Measurements from ENCODE around the gene MRPS14.

Gene MRPS14

DNA sequence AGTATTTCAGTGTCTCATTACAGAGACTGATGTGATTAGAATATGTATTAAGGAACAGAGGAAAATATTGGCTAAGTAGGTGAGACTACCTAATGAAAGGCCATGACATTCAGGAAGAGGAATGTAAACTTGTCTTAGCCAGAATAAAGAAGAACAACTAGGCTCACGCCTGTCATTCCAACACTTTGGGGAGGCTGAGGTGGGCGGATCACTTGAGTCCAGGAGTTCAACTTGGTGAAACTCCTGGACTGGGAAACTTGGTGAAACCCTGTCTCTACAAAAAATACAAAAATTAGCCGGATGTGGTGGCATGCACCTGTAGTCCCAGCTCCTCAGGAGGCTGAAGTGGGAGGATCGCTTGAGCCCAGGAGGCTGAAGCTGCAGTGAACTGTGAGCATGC, 38.3 kb downstream of the MRPS14 start:
- no peak for DNase-seq (ENCODE audit: low read depth)

DNA sequence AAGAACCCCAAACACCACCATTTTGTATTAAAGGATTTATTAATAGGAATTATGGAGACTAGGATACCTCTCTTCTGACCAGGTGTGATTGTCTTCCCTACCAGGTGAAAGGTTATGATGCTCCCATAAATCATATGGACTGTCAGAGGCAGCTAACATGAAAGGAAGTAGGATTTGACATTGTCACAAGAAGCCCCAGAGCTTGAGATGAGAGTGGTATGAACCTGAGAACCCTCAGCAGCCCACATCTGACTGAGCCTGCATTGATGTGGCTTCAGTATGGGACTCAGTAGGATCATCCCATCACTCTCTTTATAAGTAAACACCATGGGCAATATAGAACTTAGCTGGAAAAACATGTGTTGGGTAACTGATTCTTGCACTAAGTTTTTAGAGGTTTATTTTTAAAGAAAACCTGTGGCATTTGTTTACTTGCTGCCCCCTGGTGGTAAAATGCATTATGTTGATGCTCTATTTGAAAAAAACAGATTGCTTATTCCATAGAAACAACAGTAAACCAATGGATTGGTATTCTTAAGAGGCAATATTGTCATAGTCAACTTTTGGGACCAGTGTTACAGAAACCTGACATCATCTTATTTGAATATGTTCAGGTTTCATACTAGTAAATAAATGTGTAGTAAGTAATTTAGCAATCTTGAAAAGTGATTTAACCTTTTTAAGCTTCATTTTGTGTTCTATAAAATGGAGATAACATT, 40.1 kb downstream of the MRPS14 start:
- no peak for DNase-seq (ENCODE audit: low read depth)

DNA sequence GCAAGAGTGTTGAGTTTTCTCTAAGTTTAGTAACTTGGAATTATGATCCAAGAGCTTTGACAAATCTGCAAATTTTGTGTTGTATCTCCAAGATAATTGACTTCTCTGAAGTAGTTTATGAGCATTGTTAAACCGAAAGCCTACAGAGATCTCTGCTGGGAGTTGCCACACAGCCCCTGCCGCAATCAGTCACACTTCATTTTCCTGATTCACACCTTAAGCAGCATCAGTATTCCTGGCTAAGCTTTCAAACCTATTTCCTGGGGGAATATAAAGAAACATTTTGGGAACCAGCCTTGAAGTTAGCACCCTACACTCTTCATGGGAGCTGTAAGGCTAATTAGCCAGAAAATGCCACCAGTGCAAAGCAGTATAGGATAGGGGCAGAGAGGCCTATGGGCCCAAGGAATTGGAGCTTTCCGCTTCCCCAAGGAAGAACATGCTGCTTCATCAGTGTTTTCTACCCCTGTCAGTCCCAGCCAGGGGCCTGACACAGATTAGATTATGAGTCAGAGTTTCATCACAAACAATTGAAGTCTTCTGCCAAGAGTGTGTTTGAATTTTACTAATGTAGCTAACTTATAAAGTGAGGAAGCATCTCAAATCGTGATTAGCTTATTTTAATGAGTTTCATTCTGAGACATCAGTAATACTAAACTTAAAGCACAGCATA, 46.7 kb downstream of the MRPS14 start:
- no peak for DNase-seq (ENCODE audit: low read depth)

DNA sequence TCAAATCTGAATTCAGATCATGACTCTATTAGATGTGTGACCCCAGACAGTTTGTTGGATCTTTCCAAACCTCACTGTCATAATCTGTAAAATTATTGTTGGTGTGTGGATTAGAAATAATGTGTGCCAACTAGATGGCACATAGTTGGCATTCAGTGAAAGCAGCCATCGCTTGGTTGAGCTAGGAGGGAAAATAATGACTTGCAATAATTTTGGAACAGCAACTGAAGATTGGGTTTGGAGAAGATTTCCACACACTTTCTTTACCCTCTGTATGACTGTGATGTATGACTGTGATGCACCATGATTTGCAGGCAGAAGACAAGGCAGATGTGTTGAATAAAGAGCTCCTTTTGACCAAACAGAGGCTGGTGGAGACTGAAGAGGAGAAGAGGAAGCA, 47.5 kb downstream of the MRPS14 start:
- no peak for DNase-seq (ENCODE audit: low read depth)

DNA sequence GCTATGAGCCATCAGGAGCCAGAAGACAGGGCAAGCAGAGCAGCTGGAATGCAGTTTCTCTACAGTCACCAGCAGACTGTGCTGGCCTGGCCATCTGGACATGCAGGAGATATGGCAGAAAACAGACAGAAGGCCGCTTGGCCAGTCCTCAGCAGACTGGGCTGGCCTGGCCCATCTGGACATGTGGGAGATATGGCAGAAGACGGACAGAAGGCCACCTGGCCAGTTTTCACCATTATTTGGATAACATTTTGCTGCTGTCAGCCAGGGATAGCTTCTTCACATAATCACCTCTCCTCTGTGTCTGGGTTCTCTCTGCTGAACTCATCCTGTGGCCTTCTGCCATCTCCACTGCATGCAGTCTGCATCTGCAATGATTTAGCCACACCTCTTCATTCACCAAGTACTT, 48.5 kb downstream of the MRPS14 start:
- DNase-seq (ENCODE audit: low read depth), result no peak

DNA sequence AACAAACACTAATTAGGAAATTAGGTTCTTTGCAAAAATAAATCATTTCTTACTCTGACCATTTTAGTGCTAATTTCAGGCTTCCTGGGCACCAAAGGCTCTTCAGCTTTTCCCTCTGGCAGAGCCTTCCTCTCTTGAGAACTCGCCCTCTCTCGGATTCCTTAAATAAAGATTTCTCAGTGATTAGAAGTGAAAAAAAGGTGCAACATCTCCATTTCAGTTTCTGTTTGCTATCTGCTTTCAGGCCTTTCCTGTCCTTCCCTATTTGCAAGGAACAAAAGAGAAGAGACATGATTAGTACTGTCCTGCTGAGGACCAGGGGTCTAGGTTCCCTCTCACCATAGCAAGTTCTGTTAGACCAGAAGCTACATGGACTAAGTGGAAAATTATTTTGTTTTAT, 51.3 kb downstream of the MRPS14 start:
- DNase-seq (ENCODE audit: low read depth), result no peak

DNA sequence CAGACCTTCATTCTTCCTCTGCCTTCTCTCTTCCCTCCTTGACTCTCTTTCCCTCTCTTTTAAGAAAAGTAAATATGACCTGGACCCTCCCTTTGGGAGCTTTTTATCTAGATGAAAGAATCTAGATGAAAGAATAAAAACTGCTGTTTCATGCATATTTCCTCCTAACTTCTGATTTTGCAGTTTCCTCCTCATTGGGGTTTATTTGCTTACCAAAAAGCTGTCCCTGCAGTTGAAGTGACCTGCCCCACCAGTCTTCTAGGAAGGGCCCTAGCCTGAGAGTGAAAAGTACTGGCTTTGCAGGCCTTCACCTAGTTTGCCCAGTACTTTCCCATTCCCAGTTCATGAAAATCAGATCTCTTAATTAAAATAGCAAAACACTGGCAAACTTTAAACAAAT, 51.8 kb downstream of the MRPS14 start:
- no peak for DNase-seq (ENCODE audit: low read depth)

DNA sequence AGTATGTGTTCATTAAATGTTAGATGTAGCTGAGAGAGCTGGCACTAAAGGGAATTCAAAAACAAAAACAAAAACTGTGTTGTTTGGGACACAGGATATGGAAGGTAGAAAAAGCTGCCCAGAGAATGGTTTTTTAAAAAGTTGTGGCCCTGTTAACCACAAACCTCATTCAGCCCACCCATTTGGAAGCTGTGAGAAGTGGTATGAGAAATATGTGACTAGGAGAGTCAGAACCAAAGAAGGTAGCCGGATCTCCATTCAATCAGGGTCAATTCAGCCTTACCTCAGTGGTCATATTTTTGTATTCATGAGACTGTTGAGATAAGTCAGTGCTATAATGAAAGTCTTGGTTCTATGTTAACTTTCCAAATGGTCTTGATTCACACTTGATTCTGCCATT, 53.2 kb downstream of the MRPS14 start:
- no peak for DNase-seq (ENCODE audit: low read depth)

DNA sequence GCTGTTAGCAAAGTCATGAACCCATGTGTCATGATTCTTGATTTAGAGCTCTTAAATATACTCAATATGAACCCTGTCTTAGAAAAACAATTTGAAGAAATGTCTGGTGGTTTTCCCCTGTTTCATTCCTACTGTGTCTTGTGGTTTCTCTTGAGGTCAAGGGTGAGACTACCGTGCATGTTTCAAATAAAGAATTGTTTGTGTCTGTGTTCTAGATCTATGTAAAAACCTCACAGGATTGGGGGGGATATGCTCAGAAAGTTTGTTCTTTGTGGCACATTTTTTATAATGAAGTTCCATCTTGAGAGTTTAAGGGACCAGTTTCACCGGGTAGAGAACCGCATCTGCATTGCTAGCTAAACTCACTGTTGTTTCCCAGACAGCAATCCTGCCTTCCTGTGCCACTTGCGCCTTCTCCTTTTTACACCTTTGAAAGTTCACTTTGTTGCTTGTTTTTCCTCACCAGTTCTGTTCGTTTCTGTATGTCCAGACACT, 54.4 kb downstream of the MRPS14 start:
- no peak for DNase-seq (ENCODE audit: low read depth)

DNA sequence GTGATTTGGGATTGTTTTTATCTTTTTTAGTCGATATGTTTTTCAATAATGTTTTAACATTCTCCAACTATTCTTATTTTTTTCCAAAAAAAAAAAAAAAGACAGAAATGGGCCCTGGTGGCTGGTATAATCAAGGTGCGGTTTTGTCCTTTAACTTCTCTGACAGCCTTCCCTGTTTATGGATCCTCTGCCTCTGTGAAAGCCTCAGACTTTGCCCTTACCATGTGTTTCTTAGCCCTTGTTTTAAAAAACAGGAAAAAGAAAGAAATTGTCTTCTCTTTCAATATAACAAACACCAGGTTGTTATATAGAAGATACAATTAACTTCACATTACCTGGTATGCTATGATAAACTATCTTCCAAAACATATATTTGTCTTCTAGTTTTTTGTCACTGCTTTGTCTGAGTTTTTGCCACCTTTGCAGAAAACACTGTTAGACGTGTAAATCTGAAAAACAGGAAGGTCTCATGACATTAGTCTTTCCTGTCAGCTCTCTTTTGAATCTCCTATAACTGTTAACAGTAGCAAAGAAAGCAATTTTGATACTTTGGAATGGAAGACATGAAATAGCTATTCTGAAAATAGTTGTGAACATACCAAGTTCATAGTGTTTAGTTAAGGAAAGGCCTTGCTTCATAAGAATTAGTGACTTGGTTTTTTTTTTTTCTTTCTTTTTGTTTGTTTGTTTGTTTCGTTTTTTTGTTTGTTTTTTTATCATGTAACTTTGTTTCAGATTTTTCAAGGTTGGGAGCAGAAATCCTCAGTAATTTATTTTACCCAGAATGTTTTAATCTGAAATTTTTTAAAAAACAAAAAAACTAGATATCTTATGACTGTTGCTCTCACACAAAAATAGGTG, 55.1 kb downstream of the MRPS14 start:
- DNase-seq (ENCODE audit: low read depth), result no peak

DNA sequence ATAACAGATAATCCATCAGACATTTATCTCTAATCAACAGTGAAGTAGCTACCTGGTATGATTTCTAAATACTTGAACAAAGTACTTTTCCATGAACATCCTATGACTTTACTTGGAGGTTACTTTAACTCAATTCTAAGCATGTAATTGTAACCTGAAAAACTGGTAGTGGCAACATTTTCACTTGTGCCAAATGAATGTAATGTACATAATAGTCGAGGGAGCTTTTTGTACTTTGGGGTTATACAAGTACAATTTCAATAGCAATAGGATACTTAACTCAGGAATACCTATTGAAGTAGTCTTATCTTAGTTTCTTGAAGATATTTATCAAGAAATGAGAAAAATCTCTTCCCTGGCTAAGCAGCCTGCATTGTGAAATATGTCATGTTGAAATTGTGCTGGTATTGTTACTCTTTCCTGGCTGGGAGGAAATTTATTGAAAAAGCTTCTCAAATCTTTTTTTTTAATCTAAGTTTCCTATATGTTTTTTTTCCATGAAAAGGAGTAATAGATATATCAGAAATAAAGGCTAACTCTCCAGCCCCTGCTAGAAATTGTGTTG, 57.1 kb downstream of the MRPS14 start:
- no peak for DNase-seq (ENCODE audit: low read depth)

DNA sequence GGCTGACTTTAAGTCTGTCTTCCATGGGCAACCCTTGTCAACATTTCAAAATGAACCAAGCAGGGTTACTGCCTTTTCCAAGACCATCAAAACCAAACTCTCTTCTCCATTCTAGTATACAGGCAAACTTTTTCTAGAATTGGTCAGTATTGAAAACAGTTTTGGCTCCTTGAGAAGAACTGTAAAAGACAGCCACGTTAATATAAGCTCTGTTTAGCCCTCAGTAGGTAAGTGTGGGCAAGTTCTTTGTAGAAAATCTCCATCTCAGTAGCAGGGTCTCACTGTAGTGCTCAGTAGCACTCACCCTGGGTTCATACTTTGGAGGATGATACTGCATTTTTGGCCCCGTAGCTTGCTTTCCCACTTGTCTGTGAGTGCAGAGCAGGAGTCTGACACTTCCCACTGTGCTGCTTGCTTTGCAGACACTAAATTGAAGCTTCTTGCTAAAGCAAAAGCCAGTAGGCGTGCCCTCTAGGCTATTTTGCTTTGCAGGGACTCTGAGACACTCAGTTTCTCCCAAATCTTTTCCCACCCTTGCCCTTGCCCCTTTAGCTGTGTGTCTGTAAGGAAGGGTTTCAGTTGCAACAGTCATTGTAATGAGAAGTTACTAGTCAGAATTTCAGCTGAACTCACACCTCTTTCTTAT, 57.7 kb downstream of the MRPS14 start:
- no peak for DNase-seq (ENCODE audit: low read depth)

DNA sequence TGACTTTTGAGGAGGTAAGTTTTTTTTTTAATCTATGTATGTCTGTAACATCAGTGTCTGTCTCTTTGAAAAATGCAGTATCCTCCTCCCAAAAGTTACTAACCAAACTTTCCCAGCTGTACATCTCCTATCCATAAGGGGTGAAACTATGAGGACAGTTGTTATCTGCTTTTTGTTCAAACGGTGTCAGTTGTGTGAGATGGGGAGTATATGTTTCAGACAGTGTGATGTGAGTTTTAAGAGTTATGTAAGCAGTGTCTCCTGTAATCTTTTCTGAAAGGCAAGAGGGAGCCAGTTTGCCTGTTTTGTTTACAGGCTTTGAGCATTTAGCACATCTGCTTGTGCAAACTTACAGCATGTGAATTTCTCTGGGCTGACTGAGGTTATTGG, 58.3 kb downstream of the MRPS14 start:
- no peak for DNase-seq (ENCODE audit: low read depth)

DNA sequence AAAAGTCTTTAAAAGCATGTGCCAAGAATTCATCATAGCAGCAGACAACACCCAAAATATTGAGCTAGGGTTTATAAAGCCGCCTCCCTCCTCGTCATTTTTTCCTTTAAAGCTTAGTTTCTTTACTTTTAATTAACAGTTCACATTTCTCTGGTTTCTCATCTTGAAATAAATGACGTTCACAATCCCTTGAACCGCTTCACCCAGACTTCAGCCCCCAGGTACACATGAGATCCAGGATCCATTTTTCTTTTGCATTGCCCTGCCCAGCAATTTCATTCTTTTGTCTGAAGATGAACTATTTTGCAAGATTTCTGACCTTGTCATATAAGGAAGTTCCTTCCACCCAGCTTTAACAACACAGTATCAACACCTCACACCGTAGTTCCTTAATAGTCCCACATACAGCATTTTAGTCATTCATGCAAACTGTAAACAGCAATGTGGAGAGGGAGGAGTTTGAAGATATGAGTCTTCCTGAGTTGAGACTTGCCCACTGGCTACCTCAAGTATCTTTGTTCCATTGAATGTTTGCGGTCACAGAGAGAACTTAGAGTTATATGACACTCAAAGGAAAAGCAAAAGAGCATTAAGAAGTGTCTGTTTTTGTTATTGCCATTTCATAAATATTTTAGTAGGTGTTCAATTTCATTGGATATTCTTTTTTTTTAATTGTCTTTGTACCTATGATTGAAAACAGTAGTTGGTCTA, 58.8 kb downstream of the MRPS14 start:
- no peak for DNase-seq (ENCODE audit: low read depth)

DNA sequence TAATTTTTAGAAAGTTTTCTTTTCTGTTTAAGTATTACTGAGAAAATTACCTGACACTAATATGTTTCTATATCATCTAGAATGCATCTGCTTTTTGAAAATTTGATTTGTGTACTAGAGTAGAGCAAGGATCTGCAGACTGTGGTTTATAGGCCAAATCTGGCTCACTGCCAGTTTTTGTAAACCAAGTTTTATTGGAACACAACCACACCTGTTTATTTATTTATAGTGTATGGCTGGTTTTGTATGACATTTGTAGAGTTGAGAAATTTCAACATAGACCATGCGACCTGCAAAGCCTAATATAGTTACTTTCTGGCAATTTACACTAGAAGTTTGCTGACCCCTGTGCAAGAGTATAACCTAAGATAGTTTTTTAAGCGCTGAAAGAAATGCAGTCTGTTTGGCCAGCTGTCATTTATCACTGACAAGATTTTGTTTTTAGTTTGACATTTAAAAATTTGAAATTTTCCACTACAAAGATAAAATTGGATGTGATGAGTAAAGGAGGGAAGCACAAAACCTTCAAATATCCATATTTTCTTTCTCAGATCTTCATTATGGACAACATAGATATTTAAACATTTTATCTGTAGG, 59.6 kb downstream of the MRPS14 start:
- no peak for DNase-seq (ENCODE audit: low read depth)
